Activated CD4-positive, alpha-beta T cell treated with anti-CD3 and anti-CD28 coated beads, Interleukin-2, amount 10 ng/mL, durations not matched to agents 7 days and 5 days (primary cell): ENCODE measurements around the gene PACRG. TPM values are rescaled to one million over a fixed set of nuclear protein-coding genes. Genes with fewer than 3 reads are reported as not detected.

Source experiments
- CTCF ChIA-PET: fragments of 350-600 bp; sonication (Branson Sonifier 250); formaldehyde crosslinking; loops from one replicate; lab custom pipeline; 2021; ENCODE audit warnings: antibody characterized with exemption; lab: Charles Lee
- POLR2A ChIA-PET: fragments of 350-600 bp; sonication (Branson Sonifier 250); formaldehyde crosslinking; loops from one replicate; lab custom pipeline; 2021; ENCODE audit warnings: antibody characterized with exemption; lab: Charles Lee
- DNase-seq: peaks from one replicate; pipeline ENCODE4 v3.0.0-alpha.2; 2020
- H3K27ac Mint-ChIP-seq: one replicate; pipeline ENCODE4 v1.8.0; 2021; ENCODE audit warnings: mild to moderate bottlenecking, moderate library complexity, mixed read lengths
- H3K27me3 Mint-ChIP-seq: one replicate; pipeline ENCODE4 v1.8.0; 2021; ENCODE audit warnings: mixed read lengths
- H3K36me3 Mint-ChIP-seq: one replicate; pipeline ENCODE4 v1.8.0; 2021; ENCODE audit warnings: low read depth, mixed read lengths
- H3K4me1 Mint-ChIP-seq: one replicate; pipeline ENCODE4 v1.8.0; 2021; ENCODE audit warnings: mixed read lengths
- H3K4me3 Mint-ChIP-seq: one replicate; pipeline ENCODE4 v1.8.0; 2021; ENCODE audit warnings: mild to moderate bottlenecking, moderate library complexity, mixed read lengths
- H3K9me3 Mint-ChIP-seq: one replicate; pipeline ENCODE4 v1.8.0; 2021; ENCODE audit warnings: mixed read lengths
- total RNA-seq, 2 experiments: library from RNA; stranded (reverse); gene quantifications; one replicate each; pipeline ENCODE4 v1.2.3, GENCODE V29; 2021

Gene PACRG
- total RNA-seq, 2 experiments from 2014 or later, result 0.32 TPM; not detected in 1

DNA sequence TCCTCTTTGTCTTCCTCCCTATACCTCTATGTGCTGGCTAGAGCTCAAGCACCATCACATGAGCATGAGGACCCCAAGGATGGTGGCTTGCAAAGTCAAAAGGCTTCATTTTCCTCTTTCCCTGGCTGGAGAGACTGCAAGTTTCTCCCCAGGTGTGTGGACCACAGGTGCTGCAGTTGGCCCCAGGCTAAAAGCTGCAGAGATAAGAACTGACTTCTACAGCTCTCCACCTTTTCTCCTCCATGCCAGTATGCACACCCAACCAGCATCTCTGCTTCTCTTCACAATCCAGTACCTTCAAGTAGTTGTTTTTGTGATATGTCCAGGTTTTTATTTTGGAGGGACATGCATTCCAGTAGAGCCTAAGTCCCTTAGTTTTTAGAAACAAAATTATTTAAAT is 29.3 kb upstream of the PACRG start:
- H3K27me3 Mint-ChIP-seq, result no peaks in the 10 kb centered on the region
- no peak overlapping the region for H3K27ac Mint-ChIP-seq
- no peaks in the 10 kb centered on the region for H3K9me3 Mint-ChIP-seq
- ChIA-PET CTCF (no interaction called here), POLR2A (no interaction called here)
- H3K4me1 Mint-ChIP-seq, result no peaks in the 10 kb centered on the region
- no peaks in the 10 kb centered on the region for H3K36me3 Mint-ChIP-seq
- DNase-seq, result no peak
- H3K4me3 Mint-ChIP-seq, result no peak overlapping the region

DNA sequence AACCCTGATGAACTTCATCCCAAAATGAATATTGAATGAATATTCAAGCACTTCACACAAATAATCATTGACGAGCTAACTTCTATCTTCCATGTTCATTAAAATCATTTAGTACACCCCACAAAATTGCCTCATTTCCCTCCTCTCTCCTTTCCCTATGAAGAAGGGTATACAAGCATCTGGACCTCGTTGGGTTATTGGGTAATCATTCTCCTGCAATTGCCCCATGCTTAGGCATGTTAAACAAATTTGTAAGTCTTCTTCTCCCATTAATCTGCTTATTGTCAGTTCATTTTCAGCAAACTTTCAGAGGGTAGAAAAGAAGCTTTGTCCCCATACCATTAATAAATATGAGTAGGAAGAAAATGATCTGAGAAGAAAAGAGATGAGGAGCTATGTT is 27.8 kb upstream of the PACRG start:
- CTCF ChIA-PET, result no interaction called here
- H3K4me1 Mint-ChIP-seq, result no peaks in the 10 kb centered on the region
- no peaks in the 10 kb centered on the region for H3K9me3 Mint-ChIP-seq
- H3K36me3 Mint-ChIP-seq, result no peaks in the 10 kb centered on the region
- POLR2A ChIA-PET, result no interaction called here
- no peaks in the 10 kb centered on the region for H3K27me3 Mint-ChIP-seq
- DNase-seq, result no peak
- no peak overlapping the region for H3K27ac Mint-ChIP-seq
- no peak overlapping the region for H3K4me3 Mint-ChIP-seq

DNA sequence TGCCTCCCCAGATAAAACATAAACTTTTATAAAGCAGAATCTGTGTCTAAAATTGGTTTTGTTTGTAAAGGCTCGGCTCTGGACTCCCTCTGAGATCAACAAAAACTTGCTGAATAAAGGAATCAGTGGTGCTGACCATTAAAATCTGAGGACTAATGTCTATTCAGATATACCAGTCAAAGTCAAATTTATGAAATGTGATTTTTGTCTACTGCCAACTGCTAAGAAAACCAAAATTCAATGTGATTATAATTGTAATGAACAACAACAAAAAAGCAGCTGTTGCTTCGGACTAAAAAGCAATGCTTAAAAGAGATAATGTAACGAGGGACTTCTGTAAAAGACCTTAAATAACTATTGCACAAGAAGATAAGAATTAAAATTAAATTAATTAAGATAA is 26.8 kb upstream of the PACRG start:
- no peak overlapping the region for H3K4me3 Mint-ChIP-seq
- H3K9me3 Mint-ChIP-seq, result no peaks in the 10 kb centered on the region
- H3K36me3 Mint-ChIP-seq, result no peaks in the 10 kb centered on the region
- CTCF ChIA-PET, result no interaction called here
- no peaks in the 10 kb centered on the region for H3K27me3 Mint-ChIP-seq
- no peaks in the 10 kb centered on the region for H3K4me1 Mint-ChIP-seq
- POLR2A ChIA-PET, result no interaction called here
- no peak for DNase-seq
- H3K27ac Mint-ChIP-seq, result no peak overlapping the region

DNA sequence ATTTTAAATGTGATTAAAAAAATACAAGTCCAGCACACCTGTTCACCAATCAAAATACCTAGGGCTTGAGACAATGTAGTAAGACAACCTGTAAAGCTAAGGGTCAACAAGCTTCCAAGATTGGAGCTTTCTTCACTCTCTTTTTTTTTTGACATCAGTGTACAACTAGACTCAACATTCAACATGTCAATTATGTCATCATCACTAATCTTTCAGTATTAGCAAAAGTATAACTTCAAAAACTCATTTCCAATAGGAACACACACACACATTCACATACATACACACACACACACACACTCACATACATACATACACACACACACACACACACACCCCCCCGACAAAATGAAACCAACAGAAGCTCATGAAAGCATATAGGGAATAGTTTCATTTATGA is 26.2 kb upstream of the PACRG start:
- no peaks in the 10 kb centered on the region for H3K9me3 Mint-ChIP-seq
- CTCF ChIA-PET, result no interaction called here
- no peaks in the 10 kb centered on the region for H3K36me3 Mint-ChIP-seq
- H3K27ac Mint-ChIP-seq, result no peak overlapping the region
- no peaks in the 10 kb centered on the region for H3K4me1 Mint-ChIP-seq
- POLR2A ChIA-PET, result no interaction called here
- DNase-seq, result no peak
- H3K27me3 Mint-ChIP-seq, result no peaks in the 10 kb centered on the region
- no peak overlapping the region for H3K4me3 Mint-ChIP-seq

DNA sequence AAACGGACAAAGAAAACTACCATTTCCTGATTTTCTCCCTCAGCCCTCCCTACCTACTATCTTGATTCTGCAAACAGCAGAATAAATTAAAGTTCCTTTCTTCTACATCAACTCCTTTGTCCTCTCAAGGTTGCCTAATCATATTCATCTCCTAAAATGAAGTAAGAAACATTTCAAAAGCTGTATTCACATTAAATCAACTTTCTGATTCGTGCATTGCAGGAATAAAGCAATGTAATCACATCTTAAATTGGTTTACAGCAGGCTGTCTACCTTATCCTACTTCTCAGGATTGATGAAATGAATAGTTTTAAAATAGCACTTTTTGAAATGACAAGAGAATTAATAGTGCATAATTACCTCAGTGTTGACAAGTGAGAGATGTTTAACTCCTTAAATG is 25.3 kb upstream of the PACRG start:
- no peaks in the 10 kb centered on the region for H3K4me1 Mint-ChIP-seq
- H3K4me3 Mint-ChIP-seq, result no peak overlapping the region
- no peaks in the 10 kb centered on the region for H3K36me3 Mint-ChIP-seq
- CTCF ChIA-PET, result no interaction called here
- H3K27ac Mint-ChIP-seq, result no peak overlapping the region
- POLR2A ChIA-PET, result no interaction called here
- H3K9me3 Mint-ChIP-seq, result no peaks in the 10 kb centered on the region
- H3K27me3 Mint-ChIP-seq, result no peaks in the 10 kb centered on the region
- no peak for DNase-seq

DNA sequence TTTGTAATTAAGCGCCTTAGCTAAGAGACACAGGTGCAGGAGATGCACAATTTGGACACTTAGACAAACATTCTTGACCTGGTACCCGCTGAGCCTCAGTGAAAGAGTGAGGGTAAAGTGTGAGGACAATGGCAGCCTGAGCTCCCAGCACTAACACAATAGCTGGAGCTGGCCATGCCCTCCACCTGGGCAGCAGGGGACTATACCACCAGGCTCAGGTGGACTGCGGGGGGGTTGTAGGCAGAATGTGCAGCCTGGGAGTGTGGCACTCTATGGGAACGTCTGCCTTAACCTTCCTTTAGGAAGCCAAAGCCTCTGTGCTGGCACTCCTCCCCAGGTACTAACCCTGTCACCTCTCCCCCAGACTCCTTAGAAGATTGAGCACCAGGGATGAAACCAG is 23.8 kb upstream of the PACRG start:
- Mint-ChIP-seq H3K36me3 (no peaks in the 10 kb centered on the region), H3K4me3 (no peak overlapping the region), H3K9me3 (no peaks in the 10 kb centered on the region), H3K27ac (no peak overlapping the region), H3K27me3 (no peaks in the 10 kb centered on the region), H3K4me1 (no peaks in the 10 kb centered on the region)
- DNase-seq, result no peak
- ChIA-PET CTCF (no interaction called here), POLR2A (no interaction called here)

DNA sequence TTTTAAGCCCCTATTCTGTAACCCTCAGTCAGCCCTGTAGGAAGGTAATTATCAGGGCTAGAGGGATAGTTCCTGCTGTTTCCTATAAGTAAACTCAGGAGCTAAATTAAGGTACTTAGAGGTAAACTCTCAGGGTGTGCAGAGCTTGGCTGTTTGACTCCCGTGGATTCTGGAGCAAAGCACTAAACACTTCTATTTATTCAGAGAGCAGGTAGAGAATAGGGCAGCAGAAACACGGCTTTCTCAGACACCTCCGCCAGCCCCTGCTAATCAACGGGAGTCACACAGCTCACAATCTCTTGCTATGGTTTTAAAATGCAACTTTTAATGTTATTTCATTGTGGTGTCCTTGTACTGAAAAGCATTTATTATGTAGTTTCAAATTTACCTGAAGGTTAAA is 22.0 kb upstream of the PACRG start:
- Mint-ChIP-seq H3K4me3 (no peak overlapping the region), H3K9me3 (no peaks in the 10 kb centered on the region), H3K4me1 (no peaks in the 10 kb centered on the region), H3K36me3 (no peaks in the 10 kb centered on the region), H3K27me3 (no peaks in the 10 kb centered on the region), H3K27ac (no peak overlapping the region)
- ChIA-PET CTCF (interaction anchor here (0.6 to 0.7 kb wide), 2 partner anchors 32 to 717 kb away, joined by 3 read pairs; no protein-coding TSS in a partner anchor), POLR2A (no interaction called here)
- DNase-seq, result no peak

DNA sequence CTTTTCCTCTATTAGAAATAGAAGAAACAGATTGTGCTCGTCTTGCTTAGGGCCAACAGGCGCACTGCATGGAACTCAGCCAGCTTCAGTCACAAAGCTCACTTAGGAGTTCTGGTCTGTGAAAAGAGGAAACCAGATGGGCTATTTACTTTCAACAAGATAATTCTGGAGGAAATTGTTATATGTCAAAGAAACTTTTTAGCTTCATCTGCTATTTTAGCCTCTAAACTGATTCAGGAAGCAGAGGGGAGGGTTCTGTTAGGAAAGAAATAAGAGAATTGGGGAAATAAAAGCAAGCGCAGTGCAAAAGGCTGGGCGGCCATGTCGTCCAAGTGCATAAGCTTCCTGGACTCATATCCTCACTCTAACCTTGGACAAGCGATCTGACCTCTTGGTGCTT is 21.5 kb upstream of the PACRG start:
- no peak overlapping the region for H3K4me3 Mint-ChIP-seq
- no peaks in the 10 kb centered on the region for H3K9me3 Mint-ChIP-seq
- no peak overlapping the region for H3K27ac Mint-ChIP-seq
- POLR2A ChIA-PET, result no interaction called here
- CTCF ChIA-PET, result interaction anchor here (0.6 to 0.7 kb wide), 2 partner anchors 31 to 718 kb away, joined by 3 read pairs; no protein-coding TSS in a partner anchor
- H3K36me3 Mint-ChIP-seq, result no peaks in the 10 kb centered on the region
- H3K4me1 Mint-ChIP-seq, result no peaks in the 10 kb centered on the region
- H3K27me3 Mint-ChIP-seq, result no peaks in the 10 kb centered on the region
- no peak for DNase-seq

DNA sequence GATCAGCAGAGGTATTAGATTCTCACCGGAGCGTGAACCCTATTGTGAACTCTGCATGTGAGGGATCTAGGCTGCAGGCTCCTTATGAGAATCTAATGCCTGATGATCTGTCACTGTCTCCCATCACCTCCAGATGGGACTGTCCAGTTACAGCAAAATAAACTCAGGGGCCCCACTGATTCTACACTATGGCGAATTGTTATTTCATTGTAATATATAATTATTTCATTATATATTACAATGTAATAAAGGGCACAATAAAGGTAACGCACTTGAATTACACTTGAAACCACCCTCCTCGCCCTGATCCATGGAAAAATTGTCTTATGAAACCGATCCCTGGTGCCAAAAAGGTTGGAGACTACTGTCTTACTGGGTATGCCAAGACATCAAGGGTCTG is 18.8 kb upstream of the PACRG start:
- H3K4me1 Mint-ChIP-seq, result no peaks in the 10 kb centered on the region
- no peak for DNase-seq
- H3K27ac Mint-ChIP-seq, result no peak overlapping the region
- H3K4me3 Mint-ChIP-seq, result no peak overlapping the region
- H3K9me3 Mint-ChIP-seq, result no peaks in the 10 kb centered on the region
- POLR2A ChIA-PET, result no interaction called here
- H3K27me3 Mint-ChIP-seq, result no peaks in the 10 kb centered on the region
- CTCF ChIA-PET, result no interaction called here
- H3K36me3 Mint-ChIP-seq, result no peaks in the 10 kb centered on the region

DNA sequence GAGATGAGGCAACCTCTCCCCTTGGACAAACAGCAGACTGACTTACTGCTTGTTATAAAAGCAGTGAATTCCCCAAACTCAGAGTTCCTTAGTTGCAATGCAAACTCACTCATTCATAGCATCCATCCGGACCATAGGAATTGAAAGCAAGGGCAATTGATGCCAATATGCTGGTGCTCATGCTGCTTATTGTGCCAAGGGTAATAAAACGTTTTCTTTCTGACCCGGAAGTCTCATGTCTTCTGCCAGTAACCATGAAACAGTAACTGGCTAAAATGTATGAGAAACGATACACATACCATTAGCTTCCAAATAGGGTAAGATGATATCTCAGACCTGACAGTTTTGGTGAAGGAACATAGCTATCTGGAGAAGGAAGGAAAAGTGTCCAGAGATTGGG is 18.3 kb upstream of the PACRG start:
- Mint-ChIP-seq H3K4me1 (no peaks in the 10 kb centered on the region), H3K27ac (no peak overlapping the region), H3K9me3 (no peaks in the 10 kb centered on the region), H3K4me3 (no peak overlapping the region), H3K27me3 (no peaks in the 10 kb centered on the region), H3K36me3 (no peaks in the 10 kb centered on the region)
- POLR2A ChIA-PET, result no interaction called here
- CTCF ChIA-PET, result no interaction called here
- DNase-seq, result no peak

DNA sequence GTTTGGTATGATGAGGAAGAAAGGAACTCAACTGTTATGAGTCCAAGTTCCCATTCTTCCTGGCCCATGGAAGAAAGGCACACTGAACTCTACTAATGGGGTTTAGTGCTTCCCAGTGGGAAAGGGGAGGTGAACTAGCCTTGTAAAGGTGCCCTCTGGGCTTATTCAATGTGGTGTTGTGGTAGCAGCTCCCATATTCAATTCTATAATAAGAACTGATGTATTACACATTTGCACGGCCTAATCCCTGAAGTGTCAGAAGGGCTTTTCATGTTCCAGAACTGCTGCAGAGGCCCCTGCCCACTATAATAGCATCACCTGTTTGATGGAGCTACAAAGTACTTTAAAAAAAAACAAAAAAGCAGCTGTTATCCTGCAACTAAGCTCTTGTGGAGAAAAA is 17.4 kb upstream of the PACRG start:
- no peaks in the 10 kb centered on the region for H3K36me3 Mint-ChIP-seq
- no peaks in the 10 kb centered on the region for H3K4me1 Mint-ChIP-seq
- CTCF ChIA-PET, result interaction anchor here (0.9 to 1.3 kb wide), 2 partner anchors 11 to 14 kb away, joined by 3 read pairs; no protein-coding TSS in a partner anchor
- POLR2A ChIA-PET, result no interaction called here
- H3K4me3 Mint-ChIP-seq, result no peak overlapping the region
- H3K27ac Mint-ChIP-seq, result no peak overlapping the region
- H3K9me3 Mint-ChIP-seq, result no peaks in the 10 kb centered on the region
- no peak for DNase-seq
- no peaks in the 10 kb centered on the region for H3K27me3 Mint-ChIP-seq

DNA sequence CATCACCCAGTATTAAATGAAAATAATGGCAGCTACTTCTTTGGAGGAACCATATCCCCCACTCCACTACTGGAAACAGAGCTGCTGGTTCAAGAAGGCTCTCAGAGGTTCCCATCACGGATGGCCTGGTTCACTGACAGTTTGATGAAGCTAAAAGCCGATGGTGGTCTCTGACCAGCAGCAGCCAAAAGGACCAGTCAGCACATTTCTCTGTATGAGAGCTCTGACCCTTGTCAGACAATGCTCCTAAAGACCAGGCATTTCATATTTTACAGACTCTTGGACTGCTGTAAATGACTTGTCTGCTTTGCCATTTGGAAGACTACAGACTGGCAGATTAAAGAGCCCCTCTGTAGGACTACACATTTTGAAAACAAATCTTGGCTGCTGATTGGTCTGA is 16.8 kb upstream of the PACRG start:
- ChIA-PET CTCF (interaction anchor here (0.9 to 1.3 kb wide), 2 partner anchors 11 to 14 kb away, joined by 3 read pairs; no protein-coding TSS in a partner anchor), POLR2A (no interaction called here)
- no peaks in the 10 kb centered on the region for H3K27me3 Mint-ChIP-seq
- H3K27ac Mint-ChIP-seq, result no peak overlapping the region
- DNase-seq, result no peak
- H3K36me3 Mint-ChIP-seq, result no peaks in the 10 kb centered on the region
- no peak overlapping the region for H3K4me3 Mint-ChIP-seq
- no peaks in the 10 kb centered on the region for H3K4me1 Mint-ChIP-seq
- no peaks in the 10 kb centered on the region for H3K9me3 Mint-ChIP-seq

DNA sequence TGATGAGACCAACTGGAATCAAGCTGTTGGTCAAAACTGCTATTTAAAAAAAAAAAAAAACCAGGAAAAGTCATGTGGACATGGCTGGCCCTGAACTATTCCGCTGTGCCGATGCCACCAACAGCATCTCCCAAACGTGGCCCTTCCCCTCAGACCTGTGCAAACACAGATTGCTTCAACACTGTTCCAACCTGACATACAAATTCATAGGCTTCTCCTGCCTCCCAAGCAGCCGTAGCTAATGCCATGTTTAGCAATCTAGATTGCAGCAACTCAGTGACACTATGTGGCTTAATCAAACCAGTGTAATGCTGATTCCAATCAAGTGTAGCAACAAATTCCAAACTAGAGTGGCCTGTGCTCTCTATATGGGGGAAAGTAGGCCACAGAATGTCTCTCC is 16.4 kb upstream of the PACRG start:
- Mint-ChIP-seq H3K9me3 (no peaks in the 10 kb centered on the region), H3K4me1 (no peaks in the 10 kb centered on the region), H3K27me3 (no peaks in the 10 kb centered on the region), H3K4me3 (no peak overlapping the region), H3K36me3 (no peaks in the 10 kb centered on the region), H3K27ac (no peak overlapping the region)
- no peak for DNase-seq
- POLR2A ChIA-PET, result no interaction called here
- CTCF ChIA-PET, result interaction anchor here (0.9 to 1.3 kb wide), 2 partner anchors 10 to 13 kb away, joined by 3 read pairs; no protein-coding TSS in a partner anchor

DNA sequence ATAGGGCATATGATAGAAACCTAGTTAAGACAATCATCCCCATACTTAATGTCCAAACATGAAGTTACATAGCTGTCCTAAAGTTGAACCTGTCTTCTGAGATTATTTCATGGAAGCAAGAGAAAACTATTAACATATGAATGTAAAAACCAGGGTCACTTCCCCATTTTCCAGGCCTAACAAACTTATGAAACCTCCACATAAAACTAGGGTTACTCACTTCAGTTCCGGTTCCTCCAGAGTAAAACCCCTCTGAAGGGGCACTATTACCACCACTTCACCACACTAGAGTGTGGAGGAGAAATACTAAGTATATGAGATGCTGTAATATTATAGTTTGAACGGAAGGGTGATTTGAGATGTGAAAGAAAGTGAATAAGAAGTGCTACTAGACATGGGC is 15.1 kb upstream of the PACRG start:
- H3K27me3 Mint-ChIP-seq, result no peaks in the 10 kb centered on the region
- no peaks in the 10 kb centered on the region for H3K9me3 Mint-ChIP-seq
- no peaks in the 10 kb centered on the region for H3K4me1 Mint-ChIP-seq
- H3K4me3 Mint-ChIP-seq, result no peak overlapping the region
- H3K27ac Mint-ChIP-seq, result no peak overlapping the region
- POLR2A ChIA-PET, result no interaction called here
- no peak for DNase-seq
- H3K36me3 Mint-ChIP-seq, result no peaks in the 10 kb centered on the region
- CTCF ChIA-PET, result no interaction called here
